HG03571 (cell line): ENCODE results near the gene KRT4.

ENCODE experiments used
- ATAC-seq: cut with Tn5 transposase; IDR thresholded peaks from one replicate; pipeline ENCODE4 v1.9.1; 2021; ENCODE audit not compliant: unreplicated experiment

Gene KRT4

GRCh38 chr12:52837413-52837741 is 23.5 kb upstream of the KRT4 start:
- ATAC-seq = no peak

GRCh38 chr12:52836491-52837412 is 22.8 kb upstream of the KRT4 start:
- no peak for ATAC-seq

- no peak for ATAC-seq
These were observed 22.1 kb upstream of the KRT4 start for GRCh38 chr12:52836042-52836466.

GRCh38 chr12:52835271-52836041 is 21.5 kb upstream of the KRT4 start:
- ATAC-seq = no peak

GRCh38 chr12:52834727-52835001 is 20.7 kb upstream of the KRT4 start:
- ATAC-seq = no peak

- no peak for ATAC-seq
These were observed 20.2 kb upstream of the KRT4 start, which contains the start of gene KRT79 for GRCh38 chr12:52833922-52834726. Gene KRT79 (minus strand): TSS chr12:52834311. CDS start chr12:52834260, 51 bp downstream.

GRCh38 chr12:52832985-52833905 is 19.3 kb upstream of the KRT4 start:
- ATAC-seq = no peak

- no peak for ATAC-seq
These were observed 18.5 kb upstream of the KRT4 start for GRCh38 chr12:52832451-52832850.

- ATAC-seq = no peak
These were observed 17.3 kb upstream of the KRT4 start for GRCh38 chr12:52831251-52831650.

GRCh38 chr12:52829986-52830770 is 16.3 kb upstream of the KRT4 start:
- ATAC-seq = no peak

- no peak for ATAC-seq
These were observed 14.7 kb upstream of the KRT4 start for GRCh38 chr12:52828591-52829021.

- no peak for ATAC-seq
These were observed 14.2 kb upstream of the KRT4 start for GRCh38 chr12:52828156-52828555.

GRCh38 chr12:52827499-52828090 is 13.7 kb upstream of the KRT4 start:
- ATAC-seq = no peak

- no peak for ATAC-seq
These were observed 12.9 kb upstream of the KRT4 start for GRCh38 chr12:52826611-52827498.

- ATAC-seq = no peak
These were observed 12.0 kb upstream of the KRT4 start for GRCh38 chr12:52825961-52826360.

GRCh38 chr12:52824741-52825410 is 11.0 kb upstream of the KRT4 start:
- no peak for ATAC-seq

GRCh38 chr12:52823761-52824450 is 10.0 kb upstream of the KRT4 start:
- no peak for ATAC-seq
